Testis (tissue), 3 donors: ENCODE results near the gene PDCD1. TPM values are rescaled to one million over a fixed set of nuclear protein-coding genes. Genes with fewer than 3 reads are reported as not detected.

Experiments
- DNase-seq: peaks from one replicate; pipeline ENCODE4 v3.0.0-alpha.2; 2019
- H3K27ac ChIP-seq, 2 donors: fragments of 200-600 bp; sonication (generic); one replicate each; pipeline ENCODE4 v1.5.1; 2019
- H3K27me3 ChIP-seq: fragments of 200-600 bp; sonication (generic); one replicate; pipeline ENCODE4 v1.5.1; 2019
- H3K36me3 ChIP-seq: fragments of 200-600 bp; sonication (generic); one replicate; pipeline ENCODE4 v1.5.1; 2017; ENCODE audit warnings: low read depth; ENCODE audit errors: missing control alignments
- H3K4me1 ChIP-seq: fragments of 200-600 bp; sonication (generic); one replicate; pipeline ENCODE4 v1.5.1; 2019
- H3K4me3 ChIP-seq, 2 donors: fragments of 200-600 bp; sonication (generic); one replicate each; pipeline ENCODE4 v1.5.1; 2017 to 2019
- H3K9me3 ChIP-seq: fragments of 200-600 bp; sonication (generic); one replicate; pipeline ENCODE4 v1.5.1; 2017
- CTCF ChIP-seq, 3 experiments: fragments of 450-650 bp in 2 of 3; fragments of 200-600 bp in 1 of 3; sonication (generic) in 1 of 3; IDR thresholded peaks; one replicate each; pipeline ENCODE4 v1.5.1; 2016 to 2019; ENCODE audit warnings: antibody characterized with exemption in 3 of 3, mild to moderate bottlenecking in 2 of 3, moderate library complexity in 1 of 3
- POLR2A ChIP-seq: fragments of 450-650 bp; IDR thresholded peaks from one replicate; pipeline ENCODE4 v1.6.1; 2017; ENCODE audit warnings: antibody characterized with exemption, mild to moderate bottlenecking, moderate library complexity
- WGBS, 2 donors: methylation state at CpG; one replicate each; pipeline ENCODE4 v1.1.5; 2018; 5-methylcytosine and 5-hydroxymethylcytosine counted together
- intact Hi-C: fragments of 100-400 bp; cut with DNase I; formaldehyde crosslinking; loops from one replicate; pipeline ENCODE4 v1.15.1; 2023; ENCODE audit warnings: low total_unique reads
- polyA plus RNA-seq: library from polyadenylated mRNA; stranded (reverse); fragments of 350-450 nt; fragmentation: Illumina TruSeq; extraction: RNeasy Lipid Tissue Mini Kit (QIAGEN cat#74804); gene quantifications from one replicate; pipeline ENCODE4 v1.2.3, GENCODE V29; 2014; ENCODE audit warnings: low read depth, low replicate concordance; ENCODE audit not compliant: insufficient read depth
- total RNA-seq, 2 donors: library from RNA; depleted of rRNA; stranded (reverse); fragments of >200 nt; gene quantifications; one replicate each; pipeline ENCODE4 v1.2.3, GENCODE V29; 2016

Gene PDCD1
- total and polyA plus RNA-seq, 3 donors from 2014 or later = 0.37 to 0.47 (median 0.39) TPM

GRCh38 chr2:241904791-241905710, 46.4 kb upstream of the PDCD1 start:
- 81 to 90% methylated on average over 20 to 28 of the region's 29 CpGs for WGBS, 2 donors
- TF ChIP-seq CTCF (IDR thresholded peaks at IDR 0.05) (no peak), POLR2A (no peak)
- peaks cover 17% of the 10 kb centered on the region for H3K4me1 ChIP-seq
- H3K4me3 ChIP-seq = no peak overlapping the region
- no peaks in the 10 kb centered on the region for H3K36me3 ChIP-seq
- no peaks in the 10 kb centered on the region for H3K9me3 ChIP-seq
- H3K27me3 ChIP-seq = no peaks in the 10 kb centered on the region
- H3K27ac ChIP-seq = no peak overlapping the region
- no peak for DNase-seq
- intact Hi-C loops = no loop called here

DNA sequence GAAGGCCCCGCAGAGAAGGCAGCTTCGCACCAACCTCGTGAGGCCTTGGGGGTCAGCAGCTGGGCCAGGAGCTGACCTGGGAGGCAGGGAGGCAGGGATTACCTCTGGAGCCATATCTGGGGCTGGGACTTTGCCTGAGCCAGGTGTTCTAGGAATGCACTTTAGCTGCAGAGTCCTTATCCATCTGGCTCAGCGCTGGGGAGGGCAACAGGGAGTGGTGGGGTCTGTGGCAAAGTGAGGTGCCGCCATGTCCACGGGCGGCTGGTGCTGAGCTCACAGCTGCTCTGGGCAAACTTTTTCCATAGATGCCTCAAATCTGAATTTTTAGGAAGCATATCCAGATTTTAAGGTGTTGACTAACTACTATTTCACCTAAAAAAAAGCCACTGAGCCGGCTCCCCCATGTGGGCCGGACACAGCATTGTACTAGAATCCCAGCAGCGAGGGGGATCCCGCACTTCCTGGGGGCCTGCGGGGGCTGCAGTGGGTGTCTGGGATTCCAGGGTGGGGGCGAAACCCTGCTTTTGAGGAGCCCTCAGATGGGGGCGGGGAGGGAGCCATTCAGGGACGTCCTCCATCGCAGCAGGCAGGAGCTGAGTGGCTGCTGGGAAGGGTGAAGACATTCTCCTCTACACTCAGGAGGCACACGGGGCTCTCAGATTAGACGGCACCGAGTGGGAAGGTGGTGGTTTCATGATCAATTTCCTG, 45.5 kb upstream of the PDCD1 start:
- Histone ChIP-seq H3K27ac (no peak overlapping the region), H3K4me1 (peaks cover 22% of the 10 kb centered on the region), H3K36me3 (no peaks in the 10 kb centered on the region), H3K4me3 (no peak overlapping the region), H3K9me3 (no peaks in the 10 kb centered on the region), H3K27me3 (no peaks in the 10 kb centered on the region)
- DNase-seq = no peak
- intact Hi-C loops = no loop called here
- WGBS, 2 donors = 82 to 89% methylated on average over 14 to 19 of the region's 19 CpGs
- no peak for TF ChIP-seq CTCF (IDR thresholded peaks at IDR 0.05)
- no peak for TF ChIP-seq POLR2A

DNA sequence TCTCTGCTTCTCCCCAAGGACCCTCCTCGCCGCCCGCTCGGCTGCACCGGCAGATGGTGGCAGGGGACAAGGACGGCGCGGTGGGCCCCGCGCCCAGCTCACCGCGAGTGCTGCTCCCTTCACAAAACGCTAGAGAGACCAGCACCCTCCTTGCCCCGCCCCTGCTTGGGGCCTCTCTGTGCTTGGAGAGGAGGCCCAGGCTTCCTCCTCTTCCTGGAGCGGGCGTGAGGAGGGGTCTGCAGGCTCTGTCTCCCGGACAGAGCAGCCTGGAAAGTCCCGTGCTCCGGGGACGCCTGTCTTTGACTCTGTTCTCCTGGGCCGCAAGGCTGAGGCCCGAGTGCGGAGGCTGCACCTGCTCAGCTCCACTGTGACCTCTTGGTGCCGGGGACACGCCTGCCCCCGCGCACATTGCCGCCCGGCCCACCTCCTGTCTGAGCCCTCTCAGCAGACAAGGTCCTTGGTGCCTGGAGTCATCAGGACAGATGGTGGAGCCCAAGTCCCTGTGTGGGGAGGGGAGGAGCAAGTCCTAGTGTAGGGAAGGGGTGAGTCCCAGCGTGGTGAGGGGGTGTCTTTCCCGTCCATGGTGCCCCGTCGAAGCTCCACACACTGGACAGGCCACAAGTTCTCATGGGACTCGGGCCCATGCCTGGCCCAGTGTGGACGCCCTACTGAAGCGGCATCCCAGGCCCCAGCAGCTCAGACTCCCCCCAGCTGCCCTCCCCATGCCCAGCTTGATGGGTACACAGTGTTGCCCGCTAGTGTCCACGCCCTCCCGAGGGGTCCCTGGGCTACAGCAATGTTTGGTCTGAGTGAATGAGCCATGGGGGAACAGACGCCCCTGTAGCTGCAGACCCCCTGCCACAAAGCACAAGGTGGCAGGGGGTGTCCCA, 44.7 kb upstream of the PDCD1 start:
- peak overlapping the region in 1 of 2 donors; percentile 9 for H3K4me3 ChIP-seq
- intact Hi-C loops = no loop called here
- no peaks in the 10 kb centered on the region for H3K27me3 ChIP-seq
- no peak overlapping the region for H3K27ac ChIP-seq
- H3K36me3 ChIP-seq = no peaks in the 10 kb centered on the region
- no peak for DNase-seq
- H3K4me1 ChIP-seq = peaks cover 25% of the 10 kb centered on the region
- H3K9me3 ChIP-seq = no peaks in the 10 kb centered on the region
- TF ChIP-seq CTCF (IDR thresholded peaks at IDR 0.05) (no peak), POLR2A (no peak)
- 71 to 84% methylated on average over 17 to 40 of the region's 40 CpGs for WGBS, 2 donors

- 33 to 76% methylated on average over 27 to 29 of the region's 48 CpGs for WGBS, 2 donors
- Histone ChIP-seq H3K4me1 (peaks cover 25% of the 10 kb centered on the region), H3K4me3 (peak overlapping the region; percentile 9 to 18), H3K27me3 (no peaks in the 10 kb centered on the region), H3K9me3 (no peaks in the 10 kb centered on the region), H3K36me3 (no peaks in the 10 kb centered on the region), H3K27ac (no peak overlapping the region)
- intact Hi-C loops = no loop called here
- no peak for DNase-seq
- TF ChIP-seq POLR2A = no peak
- TF ChIP-seq CTCF (IDR thresholded peaks at IDR 0.05) = no peak
Measured at GRCh38 chr2:241902357-241902991, 43.8 kb upstream of the PDCD1 start.
